ENCODE results near the gene TECPR1.

Gene TECPR1

DNA sequence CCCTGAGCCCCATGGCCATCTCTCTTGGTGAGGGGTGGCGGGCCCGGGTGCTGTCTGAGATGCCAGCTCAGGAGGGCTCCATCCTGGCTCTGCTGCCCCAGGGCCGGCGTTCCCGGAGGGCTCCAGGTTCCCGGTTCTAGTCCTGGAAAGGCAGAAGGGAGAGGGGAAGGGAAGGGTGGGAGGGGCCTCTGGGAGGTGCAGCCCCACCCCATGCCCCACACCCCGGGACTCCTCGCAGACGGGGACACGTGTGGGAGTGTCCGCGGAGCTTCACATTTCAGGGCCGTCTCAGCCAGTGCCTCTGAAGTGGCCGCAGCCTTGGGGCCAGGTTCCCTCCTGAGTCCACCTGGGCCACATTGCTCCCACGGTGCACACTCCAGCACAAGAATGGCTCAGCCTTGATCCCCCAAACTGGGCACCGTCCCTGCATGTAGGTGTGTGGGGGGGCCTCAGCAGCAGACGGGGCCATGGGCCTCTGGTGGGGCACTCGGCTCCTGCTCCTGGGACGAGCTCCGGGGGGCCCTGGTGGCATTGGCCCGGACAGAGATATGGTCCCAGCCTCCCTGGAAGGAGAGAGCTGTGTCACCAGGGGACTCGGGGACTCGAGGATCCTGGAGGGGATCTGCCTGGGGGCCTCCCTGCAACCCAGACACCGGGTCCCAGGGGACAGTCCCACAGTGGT is 35.0 kb downstream of the TECPR1 start:
- no peak for TF ChIP-seq SIN3A (IDR thresholded peaks at IDR 0.05; ENCODE audit: borderline replicate concordance, insufficient read depth, low read length)
- no peak for TF ChIP-seq POLR2AphosphoS5 (IDR thresholded peaks at IDR 0.05; ENCODE audit: low read depth, low read length)
- TF ChIP-seq, protein P1, sequence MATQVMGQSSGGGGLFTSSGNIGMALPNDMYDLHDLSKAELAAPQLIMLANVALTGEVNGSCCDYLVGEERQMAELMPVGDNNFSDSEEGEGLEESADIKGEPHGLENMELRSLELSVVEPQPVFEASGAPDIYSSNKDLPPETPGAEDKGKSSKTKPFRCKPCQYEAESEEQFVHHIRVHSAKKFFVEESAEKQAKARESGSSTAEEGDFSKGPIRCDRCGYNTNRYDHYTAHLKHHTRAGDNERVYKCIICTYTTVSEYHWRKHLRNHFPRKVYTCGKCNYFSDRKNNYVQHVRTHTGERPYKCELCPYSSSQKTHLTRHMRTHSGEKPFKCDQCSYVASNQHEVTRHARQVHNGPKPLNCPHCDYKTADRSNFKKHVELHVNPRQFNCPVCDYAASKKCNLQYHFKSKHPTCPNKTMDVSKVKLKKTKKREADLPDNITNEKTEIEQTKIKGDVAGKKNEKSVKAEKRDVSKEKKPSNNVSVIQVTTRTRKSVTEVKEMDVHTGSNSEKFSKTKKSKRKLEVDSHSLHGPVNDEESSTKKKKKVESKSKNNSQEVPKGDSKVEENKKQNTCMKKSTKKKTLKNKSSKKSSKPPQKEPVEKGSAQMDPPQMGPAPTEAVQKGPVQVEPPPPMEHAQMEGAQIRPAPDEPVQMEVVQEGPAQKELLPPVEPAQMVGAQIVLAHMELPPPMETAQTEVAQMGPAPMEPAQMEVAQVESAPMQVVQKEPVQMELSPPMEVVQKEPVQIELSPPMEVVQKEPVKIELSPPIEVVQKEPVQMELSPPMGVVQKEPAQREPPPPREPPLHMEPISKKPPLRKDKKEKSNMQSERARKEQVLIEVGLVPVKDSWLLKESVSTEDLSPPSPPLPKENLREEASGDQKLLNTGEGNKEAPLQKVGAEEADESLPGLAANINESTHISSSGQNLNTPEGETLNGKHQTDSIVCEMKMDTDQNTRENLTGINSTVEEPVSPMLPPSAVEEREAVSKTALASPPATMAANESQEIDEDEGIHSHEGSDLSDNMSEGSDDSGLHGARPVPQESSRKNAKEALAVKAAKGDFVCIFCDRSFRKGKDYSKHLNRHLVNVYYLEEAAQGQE (IDR thresholded peaks at IDR 0.05; ENCODE audit: insufficient read depth in 1 of 2, low read depth in 2 of 2, low read length in 2 of 2) = no peak
- TF ChIP-seq FOXP2 (optimal IDR thresholded peaks at IDR 0.05; ENCODE audit: borderline replicate concordance, extremely low read depth, extremely low read length, insufficient read depth) = no peak
- TF ChIP-seq TAF1 (IDR thresholded peaks at IDR 0.05; ENCODE audit: borderline replicate concordance, insufficient read depth, low read length) = no peak

DNA sequence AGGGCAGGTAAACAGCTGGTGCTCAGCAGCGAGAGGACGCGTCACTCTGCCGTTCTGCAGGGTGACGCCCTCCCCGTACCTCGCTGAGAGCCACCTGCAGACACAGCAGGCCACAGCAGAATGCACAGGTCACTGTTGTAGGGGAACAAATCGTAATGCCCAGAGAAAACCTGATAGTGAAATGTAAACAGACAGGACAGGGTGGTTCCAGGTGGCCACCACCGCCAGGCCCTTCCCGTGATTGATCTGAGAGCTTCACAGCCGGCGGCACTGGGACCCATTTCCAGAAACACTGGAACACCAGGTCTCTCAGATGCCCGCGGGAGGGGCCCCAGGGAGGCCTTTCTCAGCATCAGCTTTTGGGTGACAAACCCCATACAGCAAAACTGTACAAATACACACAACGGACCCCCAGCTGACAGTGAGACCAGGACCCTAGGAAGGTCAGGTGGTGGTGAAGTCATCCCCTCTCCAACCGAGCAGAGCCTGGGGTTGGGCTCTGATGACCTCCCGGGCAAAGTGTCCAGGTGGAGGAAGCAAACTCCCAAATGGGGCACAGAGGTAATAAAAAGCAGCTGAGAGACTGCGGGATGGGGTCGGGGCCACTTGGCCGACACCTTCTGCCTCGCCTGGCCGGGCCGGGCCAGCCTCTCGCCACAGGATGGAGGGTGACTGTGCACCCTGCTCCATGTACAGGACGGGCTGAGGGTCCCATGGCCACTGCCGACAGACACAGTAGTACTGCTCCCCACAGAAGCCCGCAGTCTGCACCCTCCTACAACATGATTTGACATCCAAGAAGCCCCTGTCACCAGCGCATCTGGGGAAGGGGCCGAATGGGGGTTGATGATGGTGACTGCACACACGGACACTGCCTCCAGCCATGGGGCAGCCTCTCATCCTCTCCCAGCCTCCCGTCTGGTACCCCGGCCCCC is 36.2 kb downstream of the TECPR1 start:
- TF ChIP-seq, protein P1 (IDR thresholded peaks at IDR 0.05; ENCODE audit: insufficient read depth in 1 of 2, low read depth in 2 of 2, low read length in 2 of 2) = no peak
- no peak for TF ChIP-seq FOXP2 (optimal IDR thresholded peaks at IDR 0.05; ENCODE audit: borderline replicate concordance, extremely low read depth, extremely low read length, insufficient read depth)
- no peak for TF ChIP-seq SIN3A (IDR thresholded peaks at IDR 0.05; ENCODE audit: borderline replicate concordance, insufficient read depth, low read length)

DNA sequence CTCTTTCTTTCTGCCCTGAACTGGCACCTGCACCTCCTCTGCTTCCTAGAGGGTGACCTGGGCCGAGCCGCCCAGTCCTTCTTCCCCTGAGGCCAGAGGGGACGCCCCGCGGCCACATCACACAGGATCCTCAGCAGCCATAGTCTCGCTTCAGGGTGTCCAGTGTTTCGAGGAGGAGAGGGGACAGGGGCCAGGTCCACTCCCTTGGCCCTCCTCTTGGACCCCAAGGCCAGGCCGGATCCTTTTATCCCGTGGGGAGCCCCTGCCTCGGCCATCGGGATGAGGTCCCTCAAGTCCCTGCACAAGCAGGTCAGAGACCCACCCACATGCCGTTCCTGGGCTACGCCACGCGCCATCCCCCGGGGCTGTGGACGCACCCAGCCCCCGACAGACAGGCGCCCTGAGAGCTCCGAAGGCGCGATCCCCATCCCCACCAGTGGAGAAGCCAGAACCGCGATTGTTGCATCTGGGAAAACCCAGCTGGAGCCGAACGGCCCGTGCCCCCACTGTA is 37.2 kb downstream of the TECPR1 start:
- TF ChIP-seq FOXP2 (optimal IDR thresholded peaks at IDR 0.05; ENCODE audit: borderline replicate concordance, extremely low read depth, extremely low read length, insufficient read depth) (no peak), TAF1 (IDR thresholded peaks at IDR 0.05; ENCODE audit: borderline replicate concordance, insufficient read depth, low read length) (no peak), SIN3A (IDR thresholded peaks at IDR 0.05; ENCODE audit: borderline replicate concordance, insufficient read depth, low read length) (no peak), POLR2AphosphoS5 (IDR thresholded peaks at IDR 0.05; ENCODE audit: low read depth, low read length) (no peak)
- TF ChIP-seq, protein P1 (IDR thresholded peaks at IDR 0.05; ENCODE audit: insufficient read depth in 1 of 2, low read depth in 2 of 2, low read length in 2 of 2) = no peak

DNA sequence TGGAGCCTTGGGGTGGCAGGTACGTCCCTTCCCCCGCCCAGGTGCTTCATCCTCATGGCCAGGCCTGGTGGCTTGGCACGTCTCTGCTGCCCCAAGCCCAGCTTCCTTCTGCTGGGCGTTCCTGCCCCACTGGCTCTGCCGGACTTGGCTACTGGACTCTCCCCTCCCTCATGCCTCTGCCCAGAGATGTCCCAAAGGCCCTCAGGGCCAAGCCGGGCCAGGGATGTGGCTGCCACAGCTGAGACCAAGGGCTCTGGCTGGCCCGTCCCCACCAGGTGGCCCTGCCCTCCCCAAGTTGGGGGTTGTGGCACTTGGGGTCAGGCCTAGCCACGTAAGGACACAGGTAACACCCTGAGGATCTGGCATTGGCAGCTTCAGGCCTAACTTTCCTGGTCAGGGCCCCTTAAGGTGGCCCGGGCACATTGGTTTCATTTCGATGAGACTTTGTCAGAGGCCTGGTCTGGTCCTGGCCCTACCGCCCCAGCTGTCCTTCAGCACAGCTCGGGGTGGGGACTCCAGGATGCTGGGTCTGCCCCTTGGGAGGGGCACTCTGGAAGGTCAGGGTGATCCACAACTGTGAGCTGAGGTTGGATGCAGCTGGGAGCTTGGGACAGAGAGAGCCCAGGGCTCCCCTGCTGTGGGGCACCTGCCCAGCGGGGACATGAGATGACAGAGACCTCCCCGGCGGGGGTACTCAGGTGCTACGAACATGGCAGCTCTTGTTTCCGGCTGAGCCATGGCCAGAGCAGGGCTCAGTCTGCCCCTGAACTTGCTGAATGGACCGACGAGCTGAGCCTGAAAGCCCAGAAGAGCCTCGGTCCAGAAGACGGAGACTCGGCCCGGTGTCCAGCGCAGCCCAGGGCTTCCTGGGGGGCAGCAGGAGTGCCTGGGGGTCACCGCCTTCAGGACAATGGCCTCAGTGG is 37.9 kb downstream of the TECPR1 start:
- TF ChIP-seq POLR2AphosphoS5 (IDR thresholded peaks at IDR 0.05; ENCODE audit: low read depth, low read length) = no peak

DNA sequence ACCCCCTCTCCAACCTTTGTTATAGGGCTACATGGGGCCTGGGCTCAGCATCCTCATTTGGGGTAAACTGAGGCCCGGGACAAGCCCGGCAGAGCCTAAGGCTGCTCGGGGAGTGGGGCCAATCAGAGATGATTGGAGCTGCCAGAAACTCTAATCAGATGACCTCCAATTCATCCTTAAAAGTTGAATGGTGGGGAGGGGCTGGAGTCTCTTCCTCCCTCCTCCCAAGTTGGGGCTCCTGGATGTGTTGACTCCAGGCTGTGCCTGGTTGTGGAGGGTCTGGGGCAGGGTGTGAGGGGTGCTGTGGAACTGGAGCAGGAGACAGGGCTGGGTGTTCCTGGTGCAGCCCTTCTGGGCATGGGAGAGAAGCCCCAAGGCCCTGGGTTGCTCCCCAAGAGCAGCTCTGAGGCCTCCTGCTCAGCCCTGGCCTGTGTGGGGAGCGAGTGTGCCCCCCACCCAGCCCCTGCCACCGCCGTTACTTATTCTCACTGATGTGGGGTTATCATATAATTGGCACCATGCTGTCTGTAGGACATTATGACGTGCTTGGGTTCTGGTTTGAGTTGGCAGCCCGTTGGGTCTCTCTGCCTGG is 38.6 kb downstream of the TECPR1 start:
- TF ChIP-seq, protein P1 (IDR thresholded peaks at IDR 0.05; ENCODE audit: insufficient read depth in 1 of 2, low read depth in 2 of 2, low read length in 2 of 2) = no peak
- TF ChIP-seq SIN3A (IDR thresholded peaks at IDR 0.05; ENCODE audit: borderline replicate concordance, insufficient read depth, low read length) (no peak), FOXP2 (optimal IDR thresholded peaks at IDR 0.05; ENCODE audit: borderline replicate concordance, extremely low read depth, extremely low read length, insufficient read depth) (no peak), TAF1 (IDR thresholded peaks at IDR 0.05; ENCODE audit: borderline replicate concordance, insufficient read depth, low read length) (no peak), POLR2AphosphoS5 (IDR thresholded peaks at IDR 0.05; ENCODE audit: low read depth, low read length) (no peak)

Measured in PFSK-1 (cell line).